Endothelial cell of umbilical vein (primary cell): Measurements from ENCODE around the gene GTSE1. TPM values are rescaled to one million over a fixed set of nuclear protein-coding genes. Genes with fewer than 3 reads are reported as not detected.

Experiments
- BruUV-seq: library from RNA; stranded (reverse); fragments of 400-500 nt; replicated peaks from 2 replicates; lab custom pipeline; 2021; lab: Mats Ljungman, UMichigan
- CTCF ChIA-PET: fragments of 300-600, 350-600 bp; sonication (Branson Sonifier 250); formaldehyde crosslinking; loops from one replicate; lab custom pipeline; 2021; ENCODE audit warnings: antibody characterized with exemption, inconsistent platforms; lab: Charles Lee
- POLR2A ChIA-PET: fragments of 300-600, 350-600 bp; sonication (Branson Sonifier 250); formaldehyde crosslinking; loops from one replicate; lab custom pipeline; 2021; ENCODE audit warnings: antibody characterized with exemption, inconsistent platforms; lab: Charles Lee
- DNase-seq: peaks from one replicate; pipeline ENCODE4 v3.0.0-alpha.2; 2011; ENCODE audit warnings: low read depth, low spot score
- FAIRE-seq: peaks from 2 replicates; lab custom pipeline; 2011; peaks lifted over from hg19 to GRCh38; lab: Jason Lieb, UNC
- H2AFZ ChIP-seq: 2 replicates; pipeline ENCODE4 v1.6.0; 2012; ENCODE audit warnings: low read depth, low read length, control low read depth, inconsistent platforms
- H3K27ac ChIP-seq: 2 replicates; pipeline ENCODE4 v1.5.1; 2011; ENCODE audit warnings: low read depth, mild to moderate bottlenecking, control low read depth, low read length, moderate library complexity; ENCODE audit not compliant: insufficient read depth
- H3K27me3 ChIP-seq, 2 experiments: 2 replicates each; pipeline versions ENCODE4 v1.6.0 to v1.6.1; 2011; ENCODE audit warnings: low read length in 2 of 2, mixed read lengths in 1 of 2; ENCODE audit not compliant: control insufficient read depth in 2 of 2, insufficient read depth in 2 of 2
- H3K36me3 ChIP-seq, 2 experiments: 2 replicates in 1 of 2; 3 replicates in 1 of 2; pipeline ENCODE4 v1.5.1; 2011; ENCODE audit warnings: low read length in 2 of 2, mild to moderate bottlenecking in 1 of 2, moderate library complexity in 1 of 2; ENCODE audit not compliant: control insufficient read depth in 2 of 2, insufficient read depth in 2 of 2; ENCODE audit errors: extremely low read depth in 1 of 2
- H3K4me1 ChIP-seq: 3 replicates; pipeline ENCODE4 v1.5.1; 2011; ENCODE audit warnings: mild to moderate bottlenecking, low read length; ENCODE audit not compliant: control insufficient read depth, insufficient read depth; ENCODE audit errors: extremely low read depth
- H3K4me2 ChIP-seq: 2 replicates; pipeline ENCODE4 v1.6.1; 2011; ENCODE audit warnings: low read length, control low read depth, mixed read lengths; ENCODE audit not compliant: insufficient read depth
- H3K4me3 ChIP-seq, 3 experiments: fragments of 200-600 bp in 1 of 3; sonication (generic), shearing (Covaris generic) in 1 of 3; replicated peaks in 1 of 3; 2 replicates each; pipeline ENCODE4 v1.5.1; 2011 to 2016; ENCODE audit warnings: control low read depth in 3 of 3, low read length in 3 of 3, mild to moderate bottlenecking in 2 of 3, inconsistent platforms in 1 of 3, low read depth in 1 of 3, moderate library complexity in 1 of 3; ENCODE audit not compliant: insufficient read depth in 1 of 3
- H3K79me2 ChIP-seq: 2 replicates; pipeline ENCODE4 v1.6.0; 2012; ENCODE audit warnings: low read length, inconsistent platforms; ENCODE audit not compliant: control insufficient read depth, insufficient read depth
- H3K9ac ChIP-seq: replicated peaks from 2 replicates; pipeline ENCODE3; 2011; ENCODE audit warnings: low read length, control low read depth; ENCODE audit not compliant: insufficient read depth; ENCODE audit errors: extremely low read depth
- H3K9me1 ChIP-seq: replicated peaks from 3 replicates; pipeline ENCODE4 v1.6.0; 2011; ENCODE audit warnings: mild to moderate bottlenecking, low read length; ENCODE audit not compliant: control insufficient read depth, insufficient read depth; ENCODE audit errors: extremely low read depth
- H3K9me3 ChIP-seq: replicated peaks from 2 replicates; pipeline ENCODE4 v1.5.1; 2012; ENCODE audit warnings: low read length, inconsistent platforms; ENCODE audit not compliant: control insufficient read depth, insufficient read depth
- H4K20me1 ChIP-seq: replicated peaks from 2 replicates; pipeline ENCODE3; 2011; ENCODE audit warnings: mild to moderate bottlenecking, low read length; ENCODE audit not compliant: control insufficient read depth, insufficient read depth; ENCODE audit errors: extremely low read depth
- EZH2 ChIP-seq: IDR thresholded peaks from 2 replicates; pipeline ENCODE4 v1.6.1; 2012; ENCODE audit warnings: borderline replicate concordance, low read depth, mild to moderate bottlenecking, moderate library complexity, low read length, inconsistent platforms; ENCODE audit not compliant: severe bottlenecking
- FOS ChIP-seq: IDR thresholded peaks from 2 replicates; pipeline ENCODE4 v1.6.1; 2011; ENCODE audit warnings: mild to moderate bottlenecking, low read length, moderate library complexity, borderline replicate concordance; ENCODE audit not compliant: insufficient read depth
- GATA2 ChIP-seq: IDR thresholded peaks from 2 replicates; pipeline ENCODE4 v1.7.0; 2011; ENCODE audit warnings: low read depth, mild to moderate bottlenecking, moderate library complexity, mixed read lengths, low read length; ENCODE audit not compliant: insufficient read length, insufficient read depth
- JUN ChIP-seq: IDR thresholded peaks from 2 replicates; pipeline ENCODE4 v1.6.1; 2011; ENCODE audit warnings: borderline replicate concordance, low read depth; ENCODE audit not compliant: insufficient read length, insufficient read depth
- MYC ChIP-seq: IDR thresholded peaks from one replicate; pipeline ENCODE4 v1.6.1; 2011; ENCODE audit warnings: mild to moderate bottlenecking, low read depth, low read length
- POLR2A ChIP-seq: IDR thresholded peaks from 2 replicates; pipeline ENCODE4 v1.6.1; 2012; ENCODE audit warnings: low read depth, mild to moderate bottlenecking, control low read depth, low read length
- POLR2AphosphoS5 ChIP-seq: IDR thresholded peaks from 2 replicates; pipeline ENCODE4 v1.6.1; 2012; ENCODE audit warnings: low read depth, mild to moderate bottlenecking, control low read depth, low read length, moderate library complexity; ENCODE audit not compliant: insufficient read depth
- dilution Hi-C: fragments of 300-500 bp; cut with MboI; formaldehyde crosslinking; loops from one replicate; pipeline ENCODE4 v1.15.0; 2019; ENCODE audit warnings: low sequenced_read_pairs; ENCODE audit not compliant: extremely low pct_ligation_motif_present
- intact Hi-C: fragments of 100-400 bp; cut with micrococcal nuclease; formaldehyde crosslinking; loops from one replicate; pipeline ENCODE4 v1.10.0; 2022
- polyA plus RNA-seq, 4 experiments: library from polyadenylated mRNA; depleted of rRNA in 3 of 4; stranded (reverse) in 3 of 4; unstranded in 1 of 4; fragments of >200 nt; gene quantifications; 2 replicates each; pipeline versions ENCODE4 v1.2.1 to v1.2.3, GENCODE V29; 2011 to 2012; ENCODE audit warnings: missing spikeins in 1 of 4
- total RNA-seq: library from RNA; stranded (reverse); gene quantifications from 2 replicates; pipeline ENCODE4 v1.2.3, GENCODE V29; 2021
- TF ChIP-seq, protein P1 (sequence below), 2 donors: IDR thresholded peaks; 1 replicate in 1 of 2; 2 replicates in 1 of 2; pipeline ENCODE4 v1.5.1; 2011; ENCODE audit warnings: low read length in 2 of 2, mild to moderate bottlenecking in 2 of 2, moderate library complexity in 2 of 2, control low read depth in 1 of 2, inconsistent platforms in 1 of 2, low read depth in 1 of 2; ENCODE audit not compliant: insufficient read depth in 1 of 2; ENCODE audit errors: extremely low read depth in 1 of 2
- TF ChIP-seq, protein P2 (sequence below): IDR thresholded peaks from 2 replicates; pipeline ENCODE4 v1.6.1; 2011; ENCODE audit not compliant: insufficient read depth, insufficient read length

GTSE1 gene
- total and polyA plus RNA-seq, 2 donors (not counting 3 experiments of a cell fraction or from before 2014, with no cell fraction given): 25.9 to 57.2 TPM

- Histone ChIP-seq H4K20me1 (no peaks in the 10 kb centered on the region), H3K9me3 (no peaks in the 10 kb centered on the region), H3K27ac (no peak overlapping the region), H3K4me2 (no peak overlapping the region), H3K79me2 (peaks cover 34% of the 10 kb centered on the region), H3K4me3 (no peak overlapping the region), H3K9ac (no peak overlapping the region), H3K27me3 (no peaks in the 10 kb centered on the region), H3K9me1 (no peaks in the 10 kb centered on the region), H2AFZ (no peak overlapping the region), H3K36me3 (peaks cover 4 to 15% of the 10 kb centered on the region in 2 experiments), H3K4me1 (no peaks in the 10 kb centered on the region)
- TF ChIP-seq FOS: no peak
- TF ChIP-seq, protein P1, sequence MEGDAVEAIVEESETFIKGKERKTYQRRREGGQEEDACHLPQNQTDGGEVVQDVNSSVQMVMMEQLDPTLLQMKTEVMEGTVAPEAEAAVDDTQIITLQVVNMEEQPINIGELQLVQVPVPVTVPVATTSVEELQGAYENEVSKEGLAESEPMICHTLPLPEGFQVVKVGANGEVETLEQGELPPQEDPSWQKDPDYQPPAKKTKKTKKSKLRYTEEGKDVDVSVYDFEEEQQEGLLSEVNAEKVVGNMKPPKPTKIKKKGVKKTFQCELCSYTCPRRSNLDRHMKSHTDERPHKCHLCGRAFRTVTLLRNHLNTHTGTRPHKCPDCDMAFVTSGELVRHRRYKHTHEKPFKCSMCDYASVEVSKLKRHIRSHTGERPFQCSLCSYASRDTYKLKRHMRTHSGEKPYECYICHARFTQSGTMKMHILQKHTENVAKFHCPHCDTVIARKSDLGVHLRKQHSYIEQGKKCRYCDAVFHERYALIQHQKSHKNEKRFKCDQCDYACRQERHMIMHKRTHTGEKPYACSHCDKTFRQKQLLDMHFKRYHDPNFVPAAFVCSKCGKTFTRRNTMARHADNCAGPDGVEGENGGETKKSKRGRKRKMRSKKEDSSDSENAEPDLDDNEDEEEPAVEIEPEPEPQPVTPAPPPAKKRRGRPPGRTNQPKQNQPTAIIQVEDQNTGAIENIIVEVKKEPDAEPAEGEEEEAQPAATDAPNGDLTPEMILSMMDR (IDR thresholded peaks at IDR 0.05; ENCODE audit: extremely low read depth in 1 of 2, insufficient read depth in 1 of 2, low read depth in 1 of 2, low read length in 2 of 2): no peak
- no peak for TF ChIP-seq EZH2
- no peak for TF ChIP-seq MYC
- TF ChIP-seq JUN: no peak
- TF ChIP-seq GATA2: no peak
- TF ChIP-seq POLR2AphosphoS5: no peak
- TF ChIP-seq, protein P2, sequence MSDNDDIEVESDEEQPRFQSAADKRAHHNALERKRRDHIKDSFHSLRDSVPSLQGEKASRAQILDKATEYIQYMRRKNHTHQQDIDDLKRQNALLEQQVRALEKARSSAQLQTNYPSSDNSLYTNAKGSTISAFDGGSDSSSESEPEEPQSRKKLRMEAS: no peak
- TF ChIP-seq POLR2A: no peak
- intact Hi-C loops: no loop called here
- ChIA-PET CTCF (interaction anchor here (1.4 to 1.8 kb wide), 2 partner anchors 8 to 311 kb away, joined by 4 to 5 read pairs; no protein-coding TSS in a partner anchor), POLR2A (no interaction called here)
- DNase-seq: no peak
- FAIRE-seq: no peak
- dilution Hi-C loops: no loop called here
- BruUV-seq: no TSS peak
These were observed 21.0 kb downstream of the GTSE1 start for GRCh38 chr22:46317646-46318045.
